Spleen (tissue), 11 donors: Measurements from ENCODE around the gene NTF4. TPM values are rescaled to one million over a fixed set of nuclear protein-coding genes. Genes with fewer than 3 reads are reported as not detected.
"Not testable (repeated sequence)": the region's sequence is repeated elsewhere in the genome, so short reads cannot be mapped to it uniquely, and the experiment has no call there.

Experiments used
- DNase-seq: peaks from one replicate; pipeline ENCODE4 v3.0.0-alpha.2; 2020
- H3K27ac ChIP-seq, 8 donors: fragments of 200-600 bp; sonication (generic) in 7 of 8; 1 replicate in 4 of 8; 2 replicates in 4 of 8; pipeline versions ENCODE4 v1.5.0 to v1.8.0; 2016 to 2021; ENCODE audit warnings: inconsistent platforms in 4 of 8, mild to moderate bottlenecking in 4 of 8, moderate library complexity in 1 of 8
- H3K27me3 ChIP-seq, 7 donors: fragments of 200-600 bp; sonication (generic) in 6 of 7; replicated peaks in 1 of 7; 1 replicate in 4 of 7; 2 replicates in 3 of 7; pipeline versions ENCODE4 v1.5.0 to v1.8.0; 2016 to 2021; ENCODE audit warnings: inconsistent platforms in 3 of 7, mild to moderate bottlenecking in 1 of 7
- H3K36me3 ChIP-seq, 6 donors: fragments of 200-600 bp; sonication (generic) in 5 of 6; 1 replicate in 4 of 6; 2 replicates in 2 of 6; pipeline versions ENCODE4 v1.5.0 to v1.8.0; 2016 to 2021; ENCODE audit warnings: inconsistent platforms in 2 of 6
- H3K4me1 ChIP-seq, 6 donors: fragments of 200-600 bp; sonication (generic) in 5 of 6; 1 replicate in 3 of 6; 2 replicates in 3 of 6; pipeline versions ENCODE4 v1.5.0 to v1.8.0; 2016 to 2021; ENCODE audit warnings: inconsistent platforms in 3 of 6
- H3K4me3 ChIP-seq, 8 donors: fragments of 200-600 bp; sonication (generic) in 7 of 8; 1 replicate in 4 of 8; 2 replicates in 4 of 8; pipeline versions ENCODE4 v1.5.0 to v1.8.0; 2016 to 2021; ENCODE audit warnings: inconsistent platforms in 4 of 8, mild to moderate bottlenecking in 4 of 8, moderate library complexity in 2 of 8
- H3K9me3 ChIP-seq, 8 donors: fragments of 200-600 bp; sonication (generic) in 7 of 8; 1 replicate in 4 of 8; 2 replicates in 4 of 8; pipeline versions ENCODE4 v1.5.0 to v1.8.0; 2016 to 2021; ENCODE audit warnings: inconsistent platforms in 4 of 8
- POLR2A ChIP-seq, 3 donors: fragments of 450-650 bp; IDR thresholded peaks; one replicate each; pipeline ENCODE4 v1.5.1; 2017; ENCODE audit warnings: antibody characterized with exemption in 3 of 3, mild to moderate bottlenecking in 1 of 3
- POLR2AphosphoS5 ChIP-seq, 3 donors: sonication (generic); formaldehyde crosslinking; IDR thresholded peaks; one replicate each; pipeline ENCODE4 v1.5.1; 2017; ENCODE audit warnings: antibody characterized with exemption in 3 of 3
- WGBS, 5 donors: extraction: QIAGEN DNeasy Blood & Tissue Kit in 3 of 5; methylation state at CpG; one replicate each; pipeline versions ENCODE4 v1.1.5 to v1.1.7; 2013 to 2018; 5-methylcytosine and 5-hydroxymethylcytosine counted together
- intact Hi-C: fragments of 100-400 bp; cut with DNase I; formaldehyde crosslinking; loops from one replicate; pipeline ENCODE4 v1.15.0; 2023; ENCODE audit warnings: low total_unique reads
- polyA plus RNA-seq, 3 donors: library from polyadenylated mRNA; stranded (reverse); fragments of 200-250 nt; gene quantifications; one replicate each; pipeline ENCODE4 v1.2.1, GENCODE V29; 2013
- total RNA-seq, 7 donors: library from RNA; depleted of rRNA in 3 of 7; stranded (reverse); fragments of >200 nt in 3 of 7; fragmentation: NEBNext Ultra II Directional in 4 of 7; extraction: Animal tissue kit (Norgen Biotek cat#: 25700) in 4 of 7; gene quantifications; one replicate each; pipeline versions ENCODE4 v1.1.0 to v1.2.1, GENCODE V29; 2016 to 2021
- TF ChIP-seq, protein P1 (sequence below), 11 experiments: fragments of 200-600 bp in 7 of 11; fragments of 450-650 bp in 4 of 11; sonication (generic) in 4 of 11; IDR thresholded peaks in 8 of 11; conservative IDR thresholded peaks in 3 of 11; 1 replicate in 7 of 11; 2 replicates in 4 of 11; pipeline versions ENCODE4 v1.4.0 to v1.8.0; 2016 to 2021; ENCODE audit warnings: antibody characterized with exemption in 11 of 11, inconsistent platforms in 4 of 11, mild to moderate bottlenecking in 1 of 11
- donor health status: healthy with polysubstance abuse.
- donor health status: DM: no; HTN: no; CAD: no; lungs with moderate emphysema.
- donor health status: DM: no; HTN: no; CAD: no.
- donor health status: Bipolar disorder and iron deficiency.
- donor health status: healthy.
- donor health status: DM: no; HTN: no; CAD: no.
- donor health status: DM: yes; HTN: yes; CAD: no.

NTF4 gene
- total and polyA plus RNA-seq, 10 donors, result not detected

DNA sequence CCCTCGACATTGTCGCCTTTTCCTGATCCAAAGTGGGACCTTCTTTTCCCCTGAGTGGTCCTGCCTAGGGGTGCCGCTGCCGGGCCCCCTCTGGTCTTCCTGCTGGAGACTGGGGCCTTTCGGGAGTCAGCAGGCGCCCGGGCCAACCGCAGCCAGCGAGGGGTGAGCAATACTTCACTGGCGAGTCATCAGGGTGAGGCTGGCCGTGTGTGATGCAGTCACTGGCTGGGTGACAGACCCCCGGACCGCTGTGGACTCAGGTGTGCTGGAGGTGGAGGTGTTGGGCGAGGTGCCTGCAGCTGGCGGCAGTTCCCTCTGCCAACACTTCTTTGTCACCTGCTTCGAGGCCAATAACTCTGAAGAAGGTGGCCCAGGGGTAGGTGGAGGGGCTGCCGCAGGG lies 22.4 kb downstream of the NTF4 start:
- H3K9me3 ChIP-seq, result no peaks in the 10 kb centered on the region
- H3K4me1 ChIP-seq, result no peaks in the 10 kb centered on the region
- no peaks in the 10 kb centered on the region for H3K36me3 ChIP-seq
- H3K4me3 ChIP-seq, result no peak overlapping the region
- TF ChIP-seq POLR2AphosphoS5 (IDR thresholded peaks at IDR 0.05), result no peak
- no peak for TF ChIP-seq POLR2A (IDR thresholded peaks at IDR 0.05)
- no peak for DNase-seq
- 80 to 92% (median 84%) methylated on average over 13 to 17 of the region's 17 CpGs for WGBS, 5 donors
- H3K27me3 ChIP-seq, result no peaks in the 10 kb centered on the region
- no peak overlapping the region for H3K27ac ChIP-seq
- intact Hi-C loops, result no loop called here

DNA sequence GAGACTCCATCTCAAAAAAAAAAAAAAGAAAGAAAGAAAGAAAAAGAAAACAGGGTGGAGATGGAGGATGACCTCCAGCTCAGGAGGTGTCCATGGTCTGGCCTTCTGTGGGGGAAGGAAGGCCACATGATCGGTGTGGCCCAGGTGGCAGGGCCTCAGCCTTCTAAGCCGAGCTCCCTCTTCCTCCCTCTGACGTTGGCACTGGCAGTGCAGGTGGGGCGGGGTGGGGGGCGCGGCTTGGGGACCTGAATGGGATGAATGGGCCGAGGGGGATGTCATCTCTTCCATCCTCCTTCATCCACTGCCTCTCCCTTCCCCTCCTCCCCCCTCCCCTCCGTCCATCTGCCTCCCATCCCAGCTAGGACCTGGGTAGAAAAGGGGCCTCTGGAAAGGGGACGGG lies 24.9 kb downstream of the NTF4 start:
- H3K4me1 ChIP-seq, H3K9me3 ChIP-seq, H3K27ac ChIP-seq, DNase-seq, H3K27me3 ChIP-seq, intact Hi-C loops, H3K4me3 ChIP-seq, H3K36me3 ChIP-seq: not testable (repeated sequence)
- WGBS, 5 donors, result 51 to 70% (median 64%) methylated on average over 8 to 9 of the region's 9 CpGs

DNA sequence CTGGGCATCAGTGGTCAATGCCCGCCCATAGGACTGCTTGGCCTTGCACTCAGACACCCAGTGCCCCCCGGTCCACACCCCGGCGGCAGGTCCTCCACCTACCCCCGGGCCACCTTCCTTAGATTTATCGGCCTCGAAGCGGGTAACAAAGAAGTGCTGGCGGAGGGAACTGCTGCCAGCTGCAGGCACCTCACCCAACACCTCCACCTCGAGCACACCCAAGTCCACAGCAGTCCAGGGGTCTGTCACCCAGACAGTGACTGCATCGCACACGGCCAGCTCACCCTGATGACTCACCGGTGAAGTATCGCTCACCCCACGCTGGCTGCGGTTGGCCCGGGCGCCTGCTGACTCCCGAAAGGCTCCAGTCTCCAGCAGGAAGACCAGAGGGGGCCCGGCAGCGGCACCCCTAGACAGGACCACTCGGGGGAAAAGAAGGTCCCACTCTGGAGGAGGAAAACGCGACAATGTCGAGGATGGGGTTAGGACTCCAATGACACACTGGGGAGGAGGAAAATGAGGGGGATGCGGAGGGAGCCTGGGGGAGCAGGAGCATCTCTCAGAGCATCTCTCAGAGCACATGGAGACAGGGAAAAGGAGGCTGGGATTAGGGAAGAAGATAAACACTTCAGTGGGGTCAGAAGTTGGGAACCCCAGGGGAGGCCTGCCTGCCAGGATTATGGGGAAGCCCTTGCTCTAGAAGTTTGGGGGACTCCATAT lies 25.9 kb downstream of the NTF4 start:
- intact Hi-C loops, H3K27ac ChIP-seq, H3K4me3 ChIP-seq, DNase-seq, H3K36me3 ChIP-seq, H3K9me3 ChIP-seq, H3K27me3 ChIP-seq, H3K4me1 ChIP-seq: not testable (repeated sequence)
- 86 to 93% (median 88%) methylated on average over 15 to 26 of the region's 26 CpGs for WGBS, 5 donors

DNA sequence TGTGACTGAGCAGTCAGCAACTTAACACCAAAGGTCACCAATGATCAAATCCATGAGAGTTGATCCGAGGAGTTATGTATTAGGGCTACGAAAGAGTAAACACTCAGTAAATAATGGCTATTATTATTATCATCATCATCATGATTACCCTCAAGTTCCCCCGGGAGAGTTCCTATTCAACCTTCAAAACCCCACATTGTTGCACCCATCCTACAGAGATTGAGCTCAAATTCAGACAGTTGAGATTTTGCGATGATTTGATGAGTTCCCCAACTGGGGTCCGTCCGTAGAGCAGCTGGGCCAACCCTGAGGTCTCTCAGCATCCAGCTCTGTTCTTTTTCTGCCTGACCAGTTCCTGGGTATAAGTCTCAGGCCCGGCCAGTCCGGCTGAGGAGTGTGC lies 26.5 kb downstream of the NTF4 start:
- H3K27me3 ChIP-seq, H3K4me3 ChIP-seq, DNase-seq, intact Hi-C loops, H3K27ac ChIP-seq, H3K9me3 ChIP-seq, H3K4me1 ChIP-seq, H3K36me3 ChIP-seq: not testable (repeated sequence)
- 88 to 99% (median 93%) methylated on average over 5 to 8 of the region's 8 CpGs for WGBS, 5 donors

DNA sequence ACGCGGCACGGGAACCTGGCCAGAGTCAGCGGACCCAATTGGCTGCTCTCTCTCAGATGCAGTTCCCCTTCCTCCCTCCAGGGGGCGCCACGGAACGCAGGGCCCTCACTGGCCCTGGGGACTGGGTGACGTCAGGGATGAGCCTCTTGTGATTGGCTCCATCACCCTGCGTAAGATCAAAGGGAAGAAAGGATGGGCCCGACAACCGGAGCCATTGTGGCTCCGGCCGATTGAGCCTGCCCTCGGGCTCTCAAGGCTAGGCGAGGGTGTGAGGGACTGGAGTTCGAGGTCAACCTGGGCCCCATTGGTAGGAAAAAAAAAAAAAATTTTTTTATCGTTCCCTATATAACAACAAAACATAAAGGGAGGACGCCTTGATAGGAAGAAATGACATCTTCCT lies 27.8 kb downstream of the NTF4 start, which contains the start of gene CGB1:
Gene CGB1 (minus strand): TSS at position 81 of the 400 bp plus-strand sequence. CDS start 184 bp downstream, outside the sequence.
- H3K36me3 ChIP-seq, H3K4me3 ChIP-seq, intact Hi-C loops, H3K27me3 ChIP-seq, H3K9me3 ChIP-seq, H3K4me1 ChIP-seq, H3K27ac ChIP-seq, DNase-seq: not testable (repeated sequence)
- TF ChIP-seq, protein P1, sequence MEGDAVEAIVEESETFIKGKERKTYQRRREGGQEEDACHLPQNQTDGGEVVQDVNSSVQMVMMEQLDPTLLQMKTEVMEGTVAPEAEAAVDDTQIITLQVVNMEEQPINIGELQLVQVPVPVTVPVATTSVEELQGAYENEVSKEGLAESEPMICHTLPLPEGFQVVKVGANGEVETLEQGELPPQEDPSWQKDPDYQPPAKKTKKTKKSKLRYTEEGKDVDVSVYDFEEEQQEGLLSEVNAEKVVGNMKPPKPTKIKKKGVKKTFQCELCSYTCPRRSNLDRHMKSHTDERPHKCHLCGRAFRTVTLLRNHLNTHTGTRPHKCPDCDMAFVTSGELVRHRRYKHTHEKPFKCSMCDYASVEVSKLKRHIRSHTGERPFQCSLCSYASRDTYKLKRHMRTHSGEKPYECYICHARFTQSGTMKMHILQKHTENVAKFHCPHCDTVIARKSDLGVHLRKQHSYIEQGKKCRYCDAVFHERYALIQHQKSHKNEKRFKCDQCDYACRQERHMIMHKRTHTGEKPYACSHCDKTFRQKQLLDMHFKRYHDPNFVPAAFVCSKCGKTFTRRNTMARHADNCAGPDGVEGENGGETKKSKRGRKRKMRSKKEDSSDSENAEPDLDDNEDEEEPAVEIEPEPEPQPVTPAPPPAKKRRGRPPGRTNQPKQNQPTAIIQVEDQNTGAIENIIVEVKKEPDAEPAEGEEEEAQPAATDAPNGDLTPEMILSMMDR (IDR thresholded peaks at IDR 0.05 in 8 of 11, conservative IDR thresholded peaks at IDR 0.05 in 3 of 11), result peak in 4 of 11 experiments; percentile 11 to 47 (median 32)
- WGBS, 5 donors, result 50 to 67% (median 54%) methylated on average over 17 to 18 of the region's 18 CpGs

DNA sequence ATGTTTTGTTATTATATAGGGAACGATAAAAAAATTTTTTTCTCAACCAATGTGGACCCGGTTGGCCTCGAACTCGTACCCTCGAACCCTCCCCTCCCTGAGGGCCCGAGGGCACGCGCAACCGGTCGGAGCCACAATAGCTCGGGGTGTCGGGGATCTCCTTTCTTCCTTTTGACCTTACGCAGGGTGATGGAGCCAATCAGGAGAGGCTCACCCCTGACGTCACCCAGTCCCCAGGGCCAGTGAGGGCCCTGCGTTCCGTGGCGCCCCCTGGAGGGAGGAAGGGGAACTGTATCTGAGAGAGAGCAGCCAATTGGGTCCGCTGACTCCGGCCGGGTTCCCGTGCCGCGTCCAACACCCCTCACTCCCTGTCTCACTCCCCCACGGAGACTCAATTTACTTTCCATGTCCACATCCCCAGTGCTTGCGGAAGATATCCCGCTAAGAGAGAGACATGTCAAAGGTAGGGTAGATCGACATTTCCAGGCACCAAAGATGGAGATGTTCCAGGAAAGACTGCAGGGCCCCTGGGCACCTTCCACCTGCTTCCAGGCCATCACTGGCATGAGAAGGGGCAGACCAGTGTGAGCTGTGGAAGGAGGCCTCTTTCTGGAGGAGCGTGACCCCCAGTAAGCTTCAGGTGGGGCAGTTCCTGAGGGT lies 32.8 kb downstream of the NTF4 start, which contains the start of gene CGB2:
Gene CGB2 (plus strand): TSS at position 249 of the 660 bp plus-strand sequence. CDS start 206 bp downstream, at position 455.
- H3K36me3 ChIP-seq, H3K9me3 ChIP-seq, H3K27ac ChIP-seq, H3K4me3 ChIP-seq, DNase-seq, H3K4me1 ChIP-seq, intact Hi-C loops: not testable (repeated sequence)
- WGBS, 5 donors, result 18 to 37% (median 27%) methylated on average over 27 to 28 of the region's 28 CpGs
- H3K27me3 ChIP-seq, result peaks cover 0 to 14% (median 5%) of the 10 kb centered on the region in 7 donors
- TF ChIP-seq, protein P1 (IDR thresholded peaks at IDR 0.05 in 8 of 11, conservative IDR thresholded peaks at IDR 0.05 in 3 of 11), result peak in 5 of 11 experiments; percentile 9 to 38 (median 27)

DNA sequence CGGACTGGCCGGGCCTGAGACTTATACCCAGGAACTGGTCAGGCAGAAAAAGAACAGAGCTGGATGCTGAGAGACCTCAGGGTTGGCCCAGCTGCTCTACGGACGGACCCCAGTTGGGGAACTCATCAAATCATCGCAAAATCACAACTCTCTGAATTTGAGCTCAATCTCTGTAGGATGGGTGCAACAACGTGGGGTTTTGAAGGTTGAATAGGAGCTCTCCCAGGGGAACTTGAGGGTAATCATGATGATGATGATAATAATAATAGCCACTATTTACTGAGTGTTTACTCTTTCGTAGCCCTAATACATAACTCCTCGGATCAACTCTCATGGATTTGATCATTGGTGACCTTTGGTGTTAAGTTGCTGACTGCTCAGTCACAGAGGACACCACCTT lies 34.3 kb downstream of the NTF4 start:
- H3K4me1 ChIP-seq, H3K4me3 ChIP-seq, DNase-seq, H3K9me3 ChIP-seq, H3K36me3 ChIP-seq, H3K27ac ChIP-seq, intact Hi-C loops: not testable (repeated sequence)
- H3K27me3 ChIP-seq, result peaks cover 0 to 13% (median 5%) of the 10 kb centered on the region in 7 donors
- 86 to 100% (median 91%) methylated on average over 3 to 6 of the region's 8 CpGs for WGBS, 5 donors

DNA sequence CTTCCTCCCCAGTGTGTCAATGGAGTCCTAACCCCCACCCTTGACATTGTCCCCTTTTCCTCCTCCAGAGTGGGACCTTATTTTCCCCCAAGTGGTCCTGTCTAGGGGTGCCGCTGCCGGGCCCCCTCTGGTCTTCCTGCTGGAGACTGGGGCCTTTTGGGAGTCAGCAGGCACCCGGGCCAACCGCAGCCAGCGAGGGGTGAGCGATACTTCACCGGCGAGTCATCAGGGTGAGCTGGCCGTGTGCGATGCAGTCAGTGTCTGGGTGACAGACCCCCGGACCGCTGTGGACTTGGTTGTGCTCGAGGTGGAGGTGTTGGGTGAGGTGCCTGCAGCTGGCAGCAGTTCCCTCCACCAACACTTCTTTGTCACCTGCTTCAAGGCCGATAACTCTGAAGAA lies 34.9 kb downstream of the NTF4 start:
- WGBS, 5 donors, result 87 to 93% (median 91%) methylated on average over 12 to 14 of the region's 14 CpGs
- not testable (repeated sequence) for DNase-seq

DNA sequence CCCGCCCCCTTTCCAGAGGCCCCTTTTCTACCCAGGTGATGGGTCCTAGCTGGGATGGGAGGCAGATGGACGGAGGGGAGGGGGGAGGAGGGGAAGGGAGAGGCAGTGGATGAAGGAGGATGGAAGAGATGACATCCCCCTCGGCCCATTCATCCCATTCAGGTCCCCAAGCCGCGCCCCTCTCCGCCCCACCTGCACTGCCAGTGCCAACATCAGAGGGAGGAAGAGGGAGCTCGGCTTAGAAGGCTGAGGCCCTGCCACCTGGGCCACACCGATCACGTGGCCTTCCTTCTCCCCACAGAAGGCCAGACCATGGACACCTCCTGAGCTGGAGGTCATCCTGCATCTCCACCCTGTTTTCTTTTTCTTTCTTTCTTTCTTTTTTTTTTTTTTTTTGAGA lies 35.9 kb downstream of the NTF4 start:
- DNase-seq, intact Hi-C loops: not testable (repeated sequence)

More for the DNA sequence above, 34.9 kb downstream of the NTF4 start:
- H3K27ac ChIP-seq, H3K4me1 ChIP-seq, H3K27me3 ChIP-seq, H3K9me3 ChIP-seq, intact Hi-C loops, H3K4me3 ChIP-seq, H3K36me3 ChIP-seq: not testable (repeated sequence)

More for the DNA sequence above, 35.9 kb downstream of the NTF4 start:
- H3K27ac ChIP-seq, H3K9me3 ChIP-seq, H3K27me3 ChIP-seq, H3K36me3 ChIP-seq, H3K4me1 ChIP-seq, H3K4me3 ChIP-seq: not testable (repeated sequence)
- WGBS, 5 donors, result 78 to 86% (median 85%) methylated on average over 3 to 9 of the region's 9 CpGs
